ENCODE results near the gene ADCY7.

The ADCY7 gene

GRCh38 chr16:50298075-50298460 lies 31.7 kb downstream of the ADCY7 start:
- no peak for TF ChIP-seq CTCF (IDR thresholded peaks at IDR 0.05; ENCODE audit: low read depth, low read length, missing control alignments)
- no peak overlapping the region for H3K4me3 ChIP-seq (replicated peaks; ENCODE audit: low read depth, low read length)
- DNase-seq (ENCODE audit: extremely low read depth, low read depth), result no peak

- no peak for TF ChIP-seq CTCF (IDR thresholded peaks at IDR 0.05; ENCODE audit: low read depth, low read length, missing control alignments)
- H3K4me3 ChIP-seq (replicated peaks; ENCODE audit: low read depth, low read length), result no peak overlapping the region
- DNase-seq (ENCODE audit: extremely low read depth, low read depth), result no peak
Measured at GRCh38 chr16:50298591-50299507, 32.5 kb downstream of the ADCY7 start.

GRCh38 chr16:50299508-50300105 lies 33.3 kb downstream of the ADCY7 start:
- no peak for TF ChIP-seq CTCF (IDR thresholded peaks at IDR 0.05; ENCODE audit: low read depth, low read length, missing control alignments)
- H3K4me3 ChIP-seq (replicated peaks; ENCODE audit: low read depth, low read length), result no peak overlapping the region
- DNase-seq (ENCODE audit: extremely low read depth, low read depth), result no peak

- no peak for TF ChIP-seq CTCF (IDR thresholded peaks at IDR 0.05; ENCODE audit: low read depth, low read length, missing control alignments)
- no peak for DNase-seq (ENCODE audit: extremely low read depth, low read depth)
- H3K4me3 ChIP-seq (replicated peaks; ENCODE audit: low read depth, low read length), result no peak overlapping the region
Measured at GRCh38 chr16:50300942-50301625, 34.7 kb downstream of the ADCY7 start.

- no peak overlapping the region for H3K4me3 ChIP-seq (replicated peaks; ENCODE audit: low read depth, low read length)
- no peak for DNase-seq (ENCODE audit: extremely low read depth, low read depth)
- no peak for TF ChIP-seq CTCF (IDR thresholded peaks at IDR 0.05; ENCODE audit: low read depth, low read length, missing control alignments)
Measured at GRCh38 chr16:50301626-50302471, 35.5 kb downstream of the ADCY7 start.

GRCh38 chr16:50302472-50303005 lies 36.2 kb downstream of the ADCY7 start:
- no peak for DNase-seq (ENCODE audit: extremely low read depth, low read depth)
- H3K4me3 ChIP-seq (replicated peaks; ENCODE audit: low read depth, low read length), result no peak overlapping the region
- no peak for TF ChIP-seq CTCF (IDR thresholded peaks at IDR 0.05; ENCODE audit: low read depth, low read length, missing control alignments)
